Left ventricle myocardium inferior (tissue), 1 donor: ENCODE measurements around the gene SCYGR2. TPM values are rescaled to one million over a fixed set of nuclear protein-coding genes. Genes with fewer than 3 reads are reported as not detected.
"Not testable (repeated sequence)": the region's sequence is repeated elsewhere in the genome, so short reads cannot be mapped to it uniquely, and the experiment has no call there.

Experiments
- DNase-seq: peaks from one replicate; pipeline ENCODE4 v3.0.0-alpha.2; 2020
- H3K27ac ChIP-seq: fragments of 200-600 bp; replicated peaks from 2 replicates; pipeline ENCODE4 v1.8.0; 2021
- H3K27me3 ChIP-seq: fragments of 200-600 bp; 2 replicates; pipeline ENCODE4 v1.8.0; 2021; ENCODE audit warnings: low read depth
- H3K36me3 ChIP-seq: fragments of 200-600 bp; 2 replicates; pipeline ENCODE4 v1.8.0; 2021
- H3K4me1 ChIP-seq: fragments of 200-600 bp; 2 replicates; pipeline ENCODE4 v1.8.0; 2021
- H3K4me3 ChIP-seq: fragments of 200-600 bp; 2 replicates; pipeline ENCODE4 v1.8.0; 2021; ENCODE audit warnings: mild to moderate bottlenecking, moderate library complexity
- H3K9me3 ChIP-seq: fragments of 200-600 bp; replicated peaks from 2 replicates; pipeline ENCODE4 v1.8.0; 2021
- intact Hi-C: fragments of 100-400 bp; cut with micrococcal nuclease; formaldehyde crosslinking; loops from one replicate; pipeline ENCODE4 v1.11.0; 2022
- long read RNA-seq: library from polyadenylated mRNA; unstranded; transcript quantifications from one replicate; pipeline ENCODE4 v2.0.0, GENCODE V29; 2021
- total RNA-seq: library from RNA; stranded (reverse); fragmentation: NEBNext Ultra II Directional; extraction: Animal tissue kit (Norgen Biotek cat#: 25700); gene quantifications from one replicate; pipeline ENCODE4 v1.2.1, GENCODE V29; 2021
- TF ChIP-seq, protein P1 (sequence below): fragments of 200-600 bp; IDR thresholded peaks from 2 replicates; pipeline ENCODE4 v1.8.0; 2021; ENCODE audit warnings: antibody characterized with exemption, mild to moderate bottlenecking, borderline replicate concordance
- donor health status: DM: no; HTN: yes; CAD: no; lungs with severe emphysema.

The SCYGR2 gene, protein sequence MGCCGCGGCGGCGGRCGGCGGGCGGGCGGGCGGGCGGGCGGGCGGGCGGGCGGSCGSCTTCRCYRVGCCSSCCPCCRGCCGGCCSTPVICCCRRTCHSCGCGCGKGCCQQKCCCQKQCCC
- total RNA-seq: not detected
- long read RNA-seq: 0 reads

- intact Hi-C loops, H3K9me3 ChIP-seq, H3K27ac ChIP-seq, H3K4me3 ChIP-seq, H3K4me1 ChIP-seq, H3K36me3 ChIP-seq, DNase-seq: not testable (repeated sequence)
- peaks cover 41% of the 10 kb centered on the region for H3K27me3 ChIP-seq
Observed at GRCh38 chr2:227598835-227599503, at the start of gene SCYGR2. SCYGR2 (plus strand) TSS chr2:227598893; CDS start chr2:227598893, 0 bp downstream.

- Histone ChIP-seq H3K36me3 (peaks cover 70% of the 10 kb centered on the region), H3K4me1 (no peaks in the 10 kb centered on the region), H3K27me3 (no peaks in the 10 kb centered on the region), H3K27ac (no peak overlapping the region), H3K9me3 (no peaks in the 10 kb centered on the region), H3K4me3 (no peak overlapping the region)
- TF ChIP-seq, protein P1, sequence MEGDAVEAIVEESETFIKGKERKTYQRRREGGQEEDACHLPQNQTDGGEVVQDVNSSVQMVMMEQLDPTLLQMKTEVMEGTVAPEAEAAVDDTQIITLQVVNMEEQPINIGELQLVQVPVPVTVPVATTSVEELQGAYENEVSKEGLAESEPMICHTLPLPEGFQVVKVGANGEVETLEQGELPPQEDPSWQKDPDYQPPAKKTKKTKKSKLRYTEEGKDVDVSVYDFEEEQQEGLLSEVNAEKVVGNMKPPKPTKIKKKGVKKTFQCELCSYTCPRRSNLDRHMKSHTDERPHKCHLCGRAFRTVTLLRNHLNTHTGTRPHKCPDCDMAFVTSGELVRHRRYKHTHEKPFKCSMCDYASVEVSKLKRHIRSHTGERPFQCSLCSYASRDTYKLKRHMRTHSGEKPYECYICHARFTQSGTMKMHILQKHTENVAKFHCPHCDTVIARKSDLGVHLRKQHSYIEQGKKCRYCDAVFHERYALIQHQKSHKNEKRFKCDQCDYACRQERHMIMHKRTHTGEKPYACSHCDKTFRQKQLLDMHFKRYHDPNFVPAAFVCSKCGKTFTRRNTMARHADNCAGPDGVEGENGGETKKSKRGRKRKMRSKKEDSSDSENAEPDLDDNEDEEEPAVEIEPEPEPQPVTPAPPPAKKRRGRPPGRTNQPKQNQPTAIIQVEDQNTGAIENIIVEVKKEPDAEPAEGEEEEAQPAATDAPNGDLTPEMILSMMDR: no peak
- no peak for DNase-seq
- intact Hi-C loops: no loop called here
Observed at GRCh38 chr2:227551836-227552235, 46.9 kb upstream of the SCYGR2 start.

- intact Hi-C loops: no loop called here
- no peak for DNase-seq
- Histone ChIP-seq H3K4me1 (no peaks in the 10 kb centered on the region), H3K9me3 (no peaks in the 10 kb centered on the region), H3K27me3 (no peaks in the 10 kb centered on the region), H3K27ac (no peak overlapping the region), H3K4me3 (no peak overlapping the region), H3K36me3 (peaks cover 8% of the 10 kb centered on the region)
- TF ChIP-seq, protein P1: no peak
Observed at GRCh38 chr2:227562581-227562980, 36.1 kb upstream of the SCYGR2 start.

DNA sequence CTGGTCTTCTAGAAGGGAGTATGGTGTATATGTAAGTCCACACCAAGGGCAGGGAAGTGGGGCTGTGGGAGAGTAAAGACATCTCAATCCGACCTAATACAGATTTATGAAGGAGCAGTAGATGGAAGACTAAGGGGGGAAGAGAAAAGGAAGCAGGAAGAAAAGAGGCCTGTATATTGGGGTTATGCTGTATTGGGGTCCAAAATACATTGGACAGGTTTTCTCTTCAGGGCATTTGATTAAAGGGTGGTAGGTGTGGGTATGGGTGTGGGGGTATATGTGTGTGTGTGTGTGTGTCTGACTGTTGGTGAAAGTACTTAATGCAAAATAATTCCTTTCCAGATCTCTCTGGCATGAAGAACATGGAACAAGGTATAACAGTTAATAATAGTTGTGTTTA is 33.6 kb upstream of the SCYGR2 start:
- no peak overlapping the region for H3K4me3 ChIP-seq
- no peaks in the 10 kb centered on the region for H3K9me3 ChIP-seq
- DNase-seq: no peak
- H3K36me3 ChIP-seq: no peaks in the 10 kb centered on the region
- intact Hi-C loops: no loop called here
- no peak overlapping the region for H3K27ac ChIP-seq
- TF ChIP-seq, protein P1: no peak
- H3K4me1 ChIP-seq: no peaks in the 10 kb centered on the region
- no peaks in the 10 kb centered on the region for H3K27me3 ChIP-seq

DNA sequence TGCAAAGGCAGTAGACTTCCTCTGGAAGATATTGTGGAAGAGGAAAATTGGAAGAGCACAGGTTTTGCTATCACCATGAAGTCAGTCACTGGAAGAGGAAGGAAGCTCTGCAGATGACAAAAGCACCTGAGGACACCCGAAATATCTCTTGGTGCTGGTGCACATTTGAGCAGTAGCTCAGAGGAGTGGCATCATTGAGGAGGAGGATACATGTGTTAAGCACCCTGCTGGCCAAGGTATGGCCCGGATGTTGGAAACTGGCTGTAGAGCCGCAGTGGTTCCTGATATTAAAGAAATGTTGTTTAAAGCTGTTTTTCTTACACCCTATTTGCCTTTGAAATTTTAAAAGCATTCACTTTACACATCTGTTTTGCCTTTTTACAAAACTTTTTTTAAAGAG is 32.7 kb upstream of the SCYGR2 start:
- H3K36me3 ChIP-seq: no peaks in the 10 kb centered on the region
- no peak overlapping the region for H3K4me3 ChIP-seq
- no peak overlapping the region for H3K27ac ChIP-seq
- TF ChIP-seq, protein P1: no peak
- H3K9me3 ChIP-seq: no peaks in the 10 kb centered on the region
- H3K4me1 ChIP-seq: no peaks in the 10 kb centered on the region
- H3K27me3 ChIP-seq: no peaks in the 10 kb centered on the region
- no peak for DNase-seq
- intact Hi-C loops: no loop called here

DNA sequence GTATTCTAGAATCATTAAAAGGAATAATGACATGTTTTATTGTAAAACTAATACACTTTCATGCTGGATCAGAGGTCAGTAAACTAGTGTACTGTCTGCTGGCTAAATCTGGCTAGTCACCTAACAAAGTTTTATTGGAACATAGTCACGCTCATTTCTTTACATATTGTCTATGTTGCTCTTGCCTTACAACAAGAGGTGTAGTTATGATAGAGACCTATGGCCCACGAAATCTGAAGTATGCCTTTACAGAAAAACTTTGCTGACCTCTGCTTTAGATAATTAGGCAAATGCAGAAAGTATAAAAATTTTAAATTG is 29.9 kb upstream of the SCYGR2 start:
- TF ChIP-seq, protein P1: no peak
- no peak overlapping the region for H3K27ac ChIP-seq
- intact Hi-C loops: no loop called here
- no peaks in the 10 kb centered on the region for H3K36me3 ChIP-seq
- H3K4me3 ChIP-seq: no peak overlapping the region
- no peaks in the 10 kb centered on the region for H3K4me1 ChIP-seq
- H3K27me3 ChIP-seq: no peaks in the 10 kb centered on the region
- DNase-seq: no peak
- H3K9me3 ChIP-seq: no peaks in the 10 kb centered on the region
